Right lobe of liver (tissue), 4 donors: Measurements from ENCODE around the gene TUBA1B.

Experiments
- CTCF ChIP-seq, 4 donors: fragments of 200-600 bp in 3 of 4; fragments of 450-650 bp in 1 of 4; IDR thresholded peaks; one replicate each; pipeline versions ENCODE4 v1.5.1 to v1.8.0; 2016 to 2022; ENCODE audit warnings: antibody characterized with exemption in 4 of 4, mild to moderate bottlenecking in 2 of 4
- POLR2A ChIP-seq: fragments of 450-650 bp; IDR thresholded peaks from one replicate; pipeline ENCODE4 v1.6.1; 2017; ENCODE audit warnings: antibody characterized with exemption, mild to moderate bottlenecking
- donor health status: DM: no; HTN: no; CAD: no.
- donor health status: DM: no; HTN: no; CAD: no.
- donor health status: DM: no; HTN: yes; CAD: no.

GRCh38 chr12:49088150-49088931, 42.9 kb downstream of the TUBA1B start:
- TF ChIP-seq CTCF (IDR thresholded peaks at IDR 0.05) = peak; percentile 73 to 91 (median 88)
- TF ChIP-seq POLR2A = no peak
